Suprapubic skin (tissue), 4 donors: ENCODE results near the gene TGM6. TPM values are rescaled to one million over a fixed set of nuclear protein-coding genes. Genes with fewer than 3 reads are reported as not detected.

Experiments
- DNase-seq, 2 donors: peaks; one replicate each; pipeline ENCODE4 v3.0.0-alpha.2; 2019; ENCODE audit warnings: low spot score in 2 of 2
- H3K27ac ChIP-seq: fragments of 200-600 bp; sonication (generic); one replicate; pipeline ENCODE4 v1.5.1; 2019
- H3K27me3 ChIP-seq: fragments of 200-600 bp; sonication (generic); one replicate; pipeline ENCODE4 v1.5.1; 2019
- H3K36me3 ChIP-seq: fragments of 200-600 bp; sonication (generic); one replicate; pipeline ENCODE4 v1.5.1; 2019
- H3K4me1 ChIP-seq: fragments of 200-600 bp; sonication (generic); one replicate; pipeline ENCODE4 v1.5.1; 2019
- H3K4me3 ChIP-seq: fragments of 200-600 bp; sonication (generic); one replicate; pipeline ENCODE4 v1.5.1; 2019; ENCODE audit warnings: mild to moderate bottlenecking
- H3K9me3 ChIP-seq: fragments of 200-600 bp; sonication (generic); one replicate; pipeline ENCODE4 v1.5.1; 2019
- EP300 ChIP-seq: sonication (generic); formaldehyde crosslinking; IDR thresholded peaks from one replicate; pipeline ENCODE4 v1.6.1; 2017; ENCODE audit warnings: antibody characterized with exemption
- POLR2A ChIP-seq, 2 donors: fragments of 450-650 bp; IDR thresholded peaks; one replicate each; pipeline ENCODE4 v1.6.1; 2017; ENCODE audit warnings: antibody characterized with exemption in 2 of 2, mild to moderate bottlenecking in 2 of 2, moderate library complexity in 2 of 2
- POLR2AphosphoS5 ChIP-seq, 3 donors: sonication (generic); formaldehyde crosslinking; IDR thresholded peaks; one replicate each; pipeline ENCODE4 v1.6.1; 2017; ENCODE audit warnings: antibody characterized with exemption in 3 of 3
- WGBS: methylation state at CpG from one replicate; pipeline ENCODE4 v1.1.5; 2018; 5-methylcytosine and 5-hydroxymethylcytosine counted together
- total RNA-seq, 4 donors: library from RNA; depleted of rRNA; stranded (reverse); fragments of >200 nt; gene quantifications; one replicate each; pipeline ENCODE4 v1.1.0, GENCODE V29; 2016
- TF ChIP-seq, protein P1 (sequence below), 2 donors: fragments of 200-600 bp in 1 of 2; fragments of 450-650 bp in 1 of 2; sonication (generic) in 1 of 2; IDR thresholded peaks; one replicate each; pipeline ENCODE4 v1.5.1; 2016 to 2019; ENCODE audit warnings: antibody characterized with exemption in 2 of 2, mild to moderate bottlenecking in 1 of 2, moderate library complexity in 1 of 2

The TGM6 gene
- total RNA-seq, 4 donors from 2014 or later, result 0.32 to 1.4 (median 0.78) TPM

GRCh38 chr20:2335096-2335870, 45.4 kb upstream of the TGM6 start:
- H3K9me3 ChIP-seq, result no peaks in the 10 kb centered on the region
- H3K27ac ChIP-seq, result no peak overlapping the region
- no peaks in the 10 kb centered on the region for H3K4me1 ChIP-seq
- no peak overlapping the region for H3K4me3 ChIP-seq
- DNase-seq, result peak in 1 of 2 donors; percentile 60
- no peaks in the 10 kb centered on the region for H3K27me3 ChIP-seq
- 86% methylated on average over 5 of the region's 9 CpGs for WGBS
- H3K36me3 ChIP-seq, result no peaks in the 10 kb centered on the region
- TF ChIP-seq POLR2AphosphoS5 (IDR thresholded peaks at IDR 0.05), result no peak
- no peak for TF ChIP-seq EP300
- TF ChIP-seq, protein P1, sequence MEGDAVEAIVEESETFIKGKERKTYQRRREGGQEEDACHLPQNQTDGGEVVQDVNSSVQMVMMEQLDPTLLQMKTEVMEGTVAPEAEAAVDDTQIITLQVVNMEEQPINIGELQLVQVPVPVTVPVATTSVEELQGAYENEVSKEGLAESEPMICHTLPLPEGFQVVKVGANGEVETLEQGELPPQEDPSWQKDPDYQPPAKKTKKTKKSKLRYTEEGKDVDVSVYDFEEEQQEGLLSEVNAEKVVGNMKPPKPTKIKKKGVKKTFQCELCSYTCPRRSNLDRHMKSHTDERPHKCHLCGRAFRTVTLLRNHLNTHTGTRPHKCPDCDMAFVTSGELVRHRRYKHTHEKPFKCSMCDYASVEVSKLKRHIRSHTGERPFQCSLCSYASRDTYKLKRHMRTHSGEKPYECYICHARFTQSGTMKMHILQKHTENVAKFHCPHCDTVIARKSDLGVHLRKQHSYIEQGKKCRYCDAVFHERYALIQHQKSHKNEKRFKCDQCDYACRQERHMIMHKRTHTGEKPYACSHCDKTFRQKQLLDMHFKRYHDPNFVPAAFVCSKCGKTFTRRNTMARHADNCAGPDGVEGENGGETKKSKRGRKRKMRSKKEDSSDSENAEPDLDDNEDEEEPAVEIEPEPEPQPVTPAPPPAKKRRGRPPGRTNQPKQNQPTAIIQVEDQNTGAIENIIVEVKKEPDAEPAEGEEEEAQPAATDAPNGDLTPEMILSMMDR (IDR thresholded peaks at IDR 0.05), result no peak
- no peak for TF ChIP-seq POLR2A (IDR thresholded peaks at IDR 0.05)

- H3K36me3 ChIP-seq, result no peaks in the 10 kb centered on the region
- H3K27me3 ChIP-seq, result no peaks in the 10 kb centered on the region
- DNase-seq, result peak in 1 of 2 donors; percentile 50
- 67% methylated on average over 1 of the region's 4 CpGs for WGBS
- no peaks in the 10 kb centered on the region for H3K4me1 ChIP-seq
- H3K9me3 ChIP-seq, result no peaks in the 10 kb centered on the region
- TF ChIP-seq POLR2A (IDR thresholded peaks at IDR 0.05) (no peak), POLR2AphosphoS5 (IDR thresholded peaks at IDR 0.05) (no peak)
- H3K27ac ChIP-seq, result no peak overlapping the region
- no peak overlapping the region for H3K4me3 ChIP-seq
Measured at GRCh38 chr20:2336471-2336870, 44.2 kb upstream of the TGM6 start.

GRCh38 chr20:2337142-2337541, 43.6 kb upstream of the TGM6 start:
- TF ChIP-seq POLR2AphosphoS5 (IDR thresholded peaks at IDR 0.05) (no peak), POLR2A (IDR thresholded peaks at IDR 0.05) (no peak), EP300 (no peak)
- TF ChIP-seq, protein P1 (IDR thresholded peaks at IDR 0.05), result no peak
- Histone ChIP-seq H3K27ac (no peak overlapping the region), H3K36me3 (no peaks in the 10 kb centered on the region), H3K4me1 (no peaks in the 10 kb centered on the region), H3K9me3 (no peaks in the 10 kb centered on the region), H3K4me3 (no peak overlapping the region), H3K27me3 (no peaks in the 10 kb centered on the region)
- 71% methylated on average over 5 of the region's 5 CpGs for WGBS
- DNase-seq, result peak in 1 of 2 donors; percentile 68

- TF ChIP-seq POLR2AphosphoS5 (IDR thresholded peaks at IDR 0.05), result no peak
- TF ChIP-seq, protein P1 (IDR thresholded peaks at IDR 0.05), result no peak
- TF ChIP-seq EP300, result no peak
- TF ChIP-seq POLR2A (IDR thresholded peaks at IDR 0.05), result no peak
- Histone ChIP-seq H3K9me3 (no peaks in the 10 kb centered on the region), H3K36me3 (no peaks in the 10 kb centered on the region)
Measured at GRCh38 chr20:2338411-2339066, 42.2 kb upstream of the TGM6 start.

GRCh38 chr20:2340136-2340535, 40.6 kb upstream of the TGM6 start:
- WGBS, result 89% methylated on average over 5 of the region's 11 CpGs
- Histone ChIP-seq H3K36me3 (no peaks in the 10 kb centered on the region), H3K27me3 (no peaks in the 10 kb centered on the region), H3K9me3 (no peaks in the 10 kb centered on the region), H3K27ac (no peak overlapping the region), H3K4me3 (no peak overlapping the region), H3K4me1 (no peaks in the 10 kb centered on the region)
- TF ChIP-seq POLR2A (IDR thresholded peaks at IDR 0.05), result no peak
- no peak for TF ChIP-seq EP300
- no peak for TF ChIP-seq POLR2AphosphoS5 (IDR thresholded peaks at IDR 0.05)
- TF ChIP-seq, protein P1 (IDR thresholded peaks at IDR 0.05), result no peak
- DNase-seq, result no peak

More at GRCh38 chr20:2338411-2339066, 42.2 kb upstream of the TGM6 start:
- Histone ChIP-seq H3K4me1 (no peaks in the 10 kb centered on the region), H3K27ac (no peak overlapping the region), H3K27me3 (no peaks in the 10 kb centered on the region), H3K4me3 (no peak overlapping the region)
- peak in 1 of 2 donors; percentile 21 for DNase-seq
- 77% methylated on average over 5 of the region's 5 CpGs for WGBS
